Posterior cingulate gyrus (tissue), 11 donors: ENCODE data around the gene CILP2.

Experiments
- DNase-seq, 10 donors: peaks; one replicate each; pipeline versions ENCODE4 v3.0.0 to v3.0.0-alpha.2; 2020 to 2021; ENCODE audit warnings: mixed read lengths in 3 of 10
- intact Hi-C: fragments of 100-400 bp; cut with DNase I; formaldehyde crosslinking; loops from one replicate; pipeline ENCODE4 v1.15.1; 2023

CILP2 gene

DNA sequence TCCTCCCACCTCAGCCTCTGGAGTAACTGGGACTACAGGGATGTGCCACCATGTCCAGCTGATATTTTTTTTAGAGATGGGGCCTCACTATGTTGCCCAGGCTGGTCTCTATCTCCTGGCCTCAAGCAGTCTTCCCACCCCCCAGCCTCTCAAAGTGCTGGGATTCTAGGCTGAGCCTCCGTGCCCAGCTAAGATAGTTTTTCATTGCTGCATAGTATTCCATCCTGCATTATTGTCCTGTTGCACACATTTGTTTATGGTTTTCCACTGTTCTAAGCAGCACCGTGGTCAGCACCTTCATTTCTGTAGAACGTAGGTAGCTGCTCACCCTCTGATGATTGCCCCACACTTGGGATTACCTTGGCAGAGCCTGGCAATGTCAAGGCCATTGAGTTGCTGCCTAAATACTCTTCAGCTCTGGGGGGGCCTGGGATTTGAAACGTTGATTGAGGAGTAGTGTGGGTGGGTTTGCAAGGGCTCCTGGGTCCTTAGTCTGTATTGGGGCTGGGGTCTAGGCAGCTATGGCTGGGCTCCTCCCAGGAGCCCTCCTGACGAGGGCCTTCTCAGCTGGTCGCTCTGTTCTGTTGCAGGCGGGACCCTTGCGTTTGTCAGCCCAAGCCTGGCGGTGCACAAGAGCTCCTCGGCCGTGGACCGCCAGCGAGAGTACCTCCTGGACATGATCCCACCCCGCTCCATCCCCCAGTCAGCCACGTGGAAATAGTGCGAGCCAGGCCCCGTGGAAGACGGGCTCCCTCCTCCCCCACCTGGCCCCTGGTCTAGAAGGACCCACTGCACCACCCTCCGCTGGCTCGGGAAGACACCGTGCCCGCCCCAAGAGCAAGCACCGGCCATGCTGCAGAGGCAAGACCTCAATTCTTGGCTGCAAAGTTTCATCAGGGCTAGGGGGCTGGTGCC lies 33.1 kb upstream of the CILP2 start:
- intact Hi-C loops, result no loop called here
- no peak for DNase-seq

DNA sequence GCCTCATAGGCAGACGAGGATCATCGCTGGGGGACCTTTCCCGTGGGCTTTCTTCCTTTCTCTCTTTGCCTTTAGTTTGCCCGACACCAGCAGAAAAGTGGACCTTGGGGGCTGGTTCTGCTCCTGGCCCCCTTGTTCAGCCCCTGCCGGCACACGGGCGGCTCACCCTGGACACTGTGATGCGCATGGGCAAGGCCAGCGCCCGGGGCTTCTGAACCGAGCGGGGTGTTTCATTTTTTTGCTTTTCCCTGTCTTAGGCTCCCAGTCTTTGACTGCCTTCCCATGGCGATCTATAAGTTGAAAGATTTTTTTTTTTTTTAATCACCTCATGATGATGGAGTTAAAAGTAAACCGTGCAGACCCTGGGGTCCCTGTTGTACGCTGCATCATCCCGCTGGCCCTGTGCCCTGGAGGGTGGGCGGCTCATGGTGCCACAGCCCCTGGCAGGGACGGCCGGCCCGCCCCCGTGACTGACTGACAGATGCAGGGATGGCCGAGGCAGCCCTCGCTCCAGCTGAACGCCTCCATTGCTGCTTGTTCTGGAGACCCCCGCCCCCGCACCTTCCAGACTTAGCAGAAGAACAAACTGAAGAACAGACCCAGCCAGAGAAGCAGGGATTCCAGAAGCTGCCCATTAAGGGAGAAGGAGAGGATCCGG lies 32.3 kb upstream of the CILP2 start:
- intact Hi-C loops, result no loop called here
- DNase-seq, result peak in 1 of 10 donors; percentile 79

DNA sequence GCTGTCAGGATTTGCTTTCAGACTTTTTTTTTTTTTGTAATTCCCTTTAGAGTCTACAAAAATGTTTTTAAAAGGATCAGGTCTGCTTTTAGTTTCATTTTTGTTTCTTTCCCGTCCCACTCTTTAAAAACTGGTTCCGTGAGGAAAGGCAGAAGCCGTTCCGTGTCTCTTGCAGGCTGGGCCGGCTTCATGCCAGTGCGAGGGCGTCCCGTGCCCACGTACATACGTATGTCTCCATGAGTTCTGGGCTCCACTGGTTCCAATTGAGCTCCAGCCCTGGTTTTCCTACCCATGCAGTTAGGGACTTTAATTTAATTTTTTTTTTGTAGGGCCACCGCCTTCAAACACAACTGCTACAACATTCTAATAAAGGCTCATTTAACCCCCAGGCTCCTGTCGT lies 31.5 kb upstream of the CILP2 start:
- intact Hi-C loops, result no loop called here

DNA sequence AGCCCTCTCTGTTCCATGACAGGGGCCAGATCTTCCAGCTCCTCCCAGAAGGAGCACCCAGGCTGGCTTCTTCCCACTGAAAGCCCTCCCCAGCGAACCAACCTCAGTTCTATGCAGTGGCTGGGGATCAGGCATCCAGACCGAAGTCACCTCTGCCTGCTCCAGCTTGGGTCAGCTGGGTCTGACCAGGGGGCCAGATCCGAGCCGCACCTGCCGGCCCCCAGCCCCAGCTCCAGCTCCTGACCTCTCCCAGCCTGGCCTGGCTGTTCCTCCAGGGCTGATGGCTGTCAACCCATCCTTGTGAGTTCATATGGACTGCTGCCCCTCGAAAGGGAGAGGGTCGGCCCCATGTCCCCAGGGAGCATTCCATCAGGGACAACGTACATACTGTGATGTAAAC lies 30.7 kb upstream of the CILP2 start:
- DNase-seq, result no peak
- intact Hi-C loops, result no loop called here

More for the DNA sequence above, 31.5 kb upstream of the CILP2 start:
- DNase-seq, result peak in 7 of 10 donors; percentile 45 to 94 (median 70)

DNA sequence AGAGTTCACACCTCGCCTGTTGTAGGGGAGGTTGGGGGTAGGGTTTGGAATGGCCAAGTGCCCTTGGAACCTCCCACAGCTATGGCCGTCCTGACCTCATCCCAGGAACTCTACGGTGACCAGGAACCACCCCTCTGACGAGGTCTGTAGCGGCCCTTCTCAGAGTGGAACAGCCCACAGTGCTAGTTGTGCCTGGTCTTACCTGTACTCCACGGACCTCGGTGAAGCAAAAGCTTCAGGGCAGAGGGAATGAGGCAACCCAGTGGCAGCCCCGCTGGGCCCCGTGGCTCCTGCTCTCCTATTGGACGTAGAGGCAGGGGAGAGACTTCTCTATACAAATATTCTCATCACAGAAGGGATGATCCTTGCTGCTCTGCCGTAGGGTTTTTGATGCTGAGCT lies 29.8 kb upstream of the CILP2 start:
- intact Hi-C loops, result no loop called here
- DNase-seq, result no peak

DNA sequence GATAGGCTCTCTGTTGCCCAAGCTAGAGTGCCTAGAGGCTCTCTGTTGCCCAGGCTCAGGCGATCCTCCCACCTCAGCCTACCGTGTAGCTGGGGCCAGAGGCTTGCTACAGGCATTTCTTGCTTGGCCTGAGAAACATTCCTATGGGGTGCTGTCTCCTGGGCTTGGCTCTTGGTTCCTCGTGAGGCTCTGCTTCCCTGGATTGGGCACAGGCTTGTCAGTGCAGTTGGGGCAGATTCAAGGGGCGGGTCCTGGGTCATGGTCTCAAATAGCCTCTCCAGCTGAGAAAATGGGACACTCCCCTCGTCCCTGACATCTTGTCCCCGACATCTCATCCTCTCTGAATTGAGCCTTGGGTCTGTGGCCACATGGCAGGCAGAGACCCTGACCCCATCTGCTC lies 27.6 kb upstream of the CILP2 start:
- DNase-seq, result no peak
- intact Hi-C loops, result no loop called here

DNA sequence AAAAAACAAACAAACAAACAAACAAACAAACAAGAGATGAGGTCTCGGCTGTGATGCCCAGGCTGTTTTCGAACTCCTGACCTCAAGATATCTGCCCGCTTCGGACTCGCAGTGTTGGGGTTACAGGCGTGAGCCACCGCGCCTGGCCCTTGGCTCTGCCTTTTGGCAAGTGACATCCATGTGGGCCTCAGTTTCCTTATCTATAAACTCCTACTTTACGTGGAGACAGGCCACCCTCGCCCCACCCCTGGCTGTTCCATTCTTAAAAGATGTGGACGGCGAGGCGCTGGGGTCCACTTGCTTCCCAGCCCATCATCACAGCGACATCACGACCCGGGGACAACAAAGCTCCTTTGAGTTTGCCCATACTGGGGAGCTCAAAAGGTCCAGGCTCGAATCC lies 24.4 kb upstream of the CILP2 start:
- intact Hi-C loops, result no loop called here
- DNase-seq, result no peak

DNA sequence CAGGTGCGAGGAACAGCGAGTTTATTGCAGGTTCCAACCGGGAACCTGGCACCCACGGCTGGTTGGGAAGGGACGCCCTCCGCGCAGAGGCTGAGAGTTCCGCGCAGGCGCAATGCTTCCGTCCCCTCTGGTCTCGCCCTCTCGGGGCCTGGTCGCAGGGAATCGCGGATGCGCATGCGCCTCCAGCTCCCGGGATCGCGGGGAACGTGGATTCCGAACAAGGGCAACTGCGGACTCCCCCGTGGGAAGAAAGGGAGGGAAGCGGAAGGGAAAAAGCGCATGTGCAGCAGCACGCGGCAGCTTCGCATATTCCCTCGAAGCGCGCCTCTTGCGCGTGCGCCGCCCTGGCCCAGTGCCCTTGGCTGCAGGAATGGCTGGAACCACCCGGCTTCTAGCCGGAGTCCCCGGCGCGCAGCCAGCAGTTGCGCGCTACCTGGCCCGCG lies 23.8 kb upstream of the CILP2 start:
- intact Hi-C loops, result no loop called here
- peak in 5 of 10 donors; percentile 49 to 87 (median 55) for DNase-seq

DNA sequence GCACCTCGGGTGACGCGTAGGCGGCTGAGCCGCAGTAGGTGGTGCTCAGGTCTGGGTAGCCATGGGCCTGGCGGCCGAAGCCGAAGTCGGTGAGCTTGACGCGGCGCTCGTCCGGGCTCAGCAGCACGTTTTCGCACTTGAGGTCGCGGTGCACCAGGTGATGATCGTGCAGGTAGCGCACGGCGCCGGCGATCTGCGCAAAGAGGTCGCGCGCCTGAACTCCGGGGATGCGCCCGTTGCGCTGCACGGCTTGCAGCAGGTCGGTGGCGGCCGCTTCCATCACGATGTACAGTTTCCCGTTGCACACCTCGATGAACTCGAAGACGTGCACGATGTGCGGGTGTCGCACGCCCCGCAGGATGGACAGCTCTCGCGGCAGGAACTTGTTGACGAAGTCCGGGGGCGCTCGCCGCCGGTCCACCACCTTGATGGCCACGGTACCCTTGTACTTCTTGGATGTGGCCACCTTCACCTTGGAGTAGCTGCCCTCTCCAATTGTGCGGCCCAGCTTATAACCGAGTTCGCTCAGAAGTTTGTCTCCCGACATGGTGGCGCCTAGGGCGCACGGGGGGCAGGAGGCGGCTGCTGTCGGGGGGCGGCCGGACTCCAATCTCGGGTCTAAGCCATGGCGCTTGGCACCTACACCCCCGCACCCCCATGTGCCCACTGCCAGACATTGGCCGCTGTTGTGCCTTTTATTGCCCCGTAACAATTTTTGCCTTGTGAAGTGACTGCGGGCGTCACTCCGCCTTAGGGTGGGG lies 23.0 kb upstream of the CILP2 start, which contains the start of gene TSSK6:
TSSK6 (minus strand) TSS at position 668 of the 761 bp plus-strand sequence; CDS start at position 547, 121 bp downstream.
- intact Hi-C loops, result no loop called here
- no peak for DNase-seq

DNA sequence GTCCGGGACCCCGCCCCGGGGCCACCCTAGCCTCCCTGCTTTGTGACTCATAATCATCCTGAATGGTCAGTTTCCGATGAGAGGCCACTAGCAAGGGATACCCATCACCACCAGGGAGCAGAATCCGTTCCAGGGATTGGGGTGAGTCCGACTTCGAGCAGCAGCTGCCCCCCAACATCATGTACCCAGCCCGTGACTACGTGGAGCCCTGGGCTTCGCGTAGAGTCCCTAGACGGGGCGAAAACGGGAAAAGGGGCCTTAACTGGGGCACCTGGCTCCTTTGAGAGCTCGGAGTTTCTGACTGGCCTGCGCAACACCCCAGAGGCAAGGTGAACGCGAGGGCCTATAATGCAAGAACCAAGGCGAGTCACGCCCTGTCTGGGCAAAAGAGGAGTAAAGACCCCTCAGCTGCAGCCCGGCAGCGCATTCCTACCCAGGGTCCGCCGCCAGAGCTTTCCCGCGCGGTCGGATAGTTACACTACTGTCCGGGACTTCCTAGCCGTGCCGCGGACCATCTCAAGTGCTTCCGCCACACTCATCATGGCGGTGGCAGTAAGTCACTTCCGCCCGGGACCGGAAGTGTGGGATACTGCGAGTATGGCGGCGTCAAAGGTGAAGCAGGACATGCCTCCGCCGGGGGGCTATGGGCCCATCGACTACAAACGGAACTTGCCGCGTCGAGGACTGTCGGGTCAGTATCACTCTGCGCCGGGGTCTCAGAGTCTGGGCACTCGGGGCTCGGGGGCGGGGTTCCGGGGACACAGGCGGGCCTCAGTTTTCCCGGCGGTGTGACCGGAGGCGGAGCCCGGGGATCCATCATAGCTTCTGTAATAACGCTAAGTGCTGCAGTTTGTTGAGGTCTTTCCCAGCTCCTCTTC lies 22.2 kb upstream of the CILP2 start, which contains the start of gene NDUFA13:
NDUFA13 (plus strand) TSS at position 584 of the 878 bp plus-strand sequence; CDS start at position 598, 14 bp downstream.
- peak; percentile 83 to 98 (median 92) for DNase-seq
- intact Hi-C loops, result no loop called here

DNA sequence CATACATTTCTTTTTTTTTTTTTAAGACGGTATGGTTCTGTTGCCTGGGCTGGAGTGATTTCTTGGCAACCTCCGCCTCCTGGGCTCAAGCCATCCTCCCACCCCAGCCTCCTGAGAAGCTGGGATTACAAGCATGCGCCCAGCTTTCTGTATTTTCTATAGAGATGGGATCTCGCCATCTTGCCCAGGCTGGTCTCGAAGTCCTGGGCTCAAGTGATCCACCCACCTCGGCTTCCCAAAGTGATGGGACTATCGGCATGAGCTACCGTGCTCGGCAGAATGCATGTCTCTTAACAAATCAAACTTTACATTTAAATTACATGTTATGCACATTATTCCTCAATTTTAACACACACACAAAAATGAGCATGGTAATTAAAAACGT lies 20.8 kb upstream of the CILP2 start:
- no peak for DNase-seq
- intact Hi-C loops, result no loop called here

DNA sequence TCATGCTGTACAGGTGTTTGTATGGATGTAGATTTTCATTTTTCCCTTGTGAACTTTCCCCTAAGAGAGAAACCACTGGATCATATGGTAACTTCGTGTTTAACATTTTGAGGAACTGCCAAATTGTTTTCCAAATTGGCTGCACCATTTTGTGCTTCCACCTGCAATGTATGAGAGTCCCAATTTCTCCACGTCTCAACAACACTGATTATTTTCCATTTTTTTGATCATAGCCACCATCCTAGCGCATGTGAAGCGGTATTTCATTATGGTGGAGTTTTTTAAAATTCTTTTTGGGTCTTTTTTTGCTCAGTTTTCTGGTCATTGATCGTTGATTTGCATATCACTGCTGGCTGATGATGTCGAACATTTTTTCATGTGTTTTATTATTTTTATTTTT lies 17.1 kb upstream of the CILP2 start:
- intact Hi-C loops, result no loop called here
- DNase-seq, result no peak

DNA sequence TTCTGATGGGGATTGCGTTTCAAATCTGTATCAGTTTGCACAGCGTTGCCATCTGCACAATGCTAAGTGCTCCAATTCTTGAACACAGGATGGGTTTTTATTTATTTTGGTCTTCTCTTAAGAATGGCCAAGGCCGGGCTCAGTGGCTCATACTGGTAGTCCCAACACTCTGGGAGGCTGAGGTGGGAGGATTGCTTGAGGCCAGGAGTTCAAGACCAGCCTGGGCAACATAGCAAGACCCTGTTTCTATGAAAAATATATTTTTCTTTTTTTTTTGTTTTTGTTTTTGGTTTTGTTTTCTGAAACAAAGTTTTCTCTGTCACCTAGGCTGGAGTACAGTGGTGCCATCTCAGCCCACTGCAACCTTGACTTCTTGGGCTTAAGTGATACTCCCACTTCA lies 14.9 kb upstream of the CILP2 start:
- intact Hi-C loops, result no loop called here
- no peak for DNase-seq

DNA sequence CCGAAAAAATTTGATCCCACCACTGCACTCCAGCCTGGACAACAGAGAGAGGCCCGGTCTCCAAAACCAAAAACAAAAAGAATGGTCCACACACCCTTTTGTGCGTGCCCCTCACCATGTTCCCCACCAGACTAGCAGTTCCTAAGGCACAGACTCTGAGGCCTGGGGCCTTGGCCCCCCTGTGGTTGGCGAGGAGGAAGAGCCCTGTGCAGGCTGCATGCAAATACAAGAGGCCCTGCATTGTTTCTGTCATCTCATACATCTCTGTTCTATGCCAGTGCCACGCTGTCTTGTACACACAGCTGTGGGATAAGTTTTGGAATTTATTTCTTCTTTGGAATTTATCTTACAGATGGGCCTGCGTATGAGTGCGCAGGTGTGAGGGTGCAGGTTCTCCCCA lies 14.0 kb upstream of the CILP2 start:
- DNase-seq, result no peak
- intact Hi-C loops, result no loop called here

DNA sequence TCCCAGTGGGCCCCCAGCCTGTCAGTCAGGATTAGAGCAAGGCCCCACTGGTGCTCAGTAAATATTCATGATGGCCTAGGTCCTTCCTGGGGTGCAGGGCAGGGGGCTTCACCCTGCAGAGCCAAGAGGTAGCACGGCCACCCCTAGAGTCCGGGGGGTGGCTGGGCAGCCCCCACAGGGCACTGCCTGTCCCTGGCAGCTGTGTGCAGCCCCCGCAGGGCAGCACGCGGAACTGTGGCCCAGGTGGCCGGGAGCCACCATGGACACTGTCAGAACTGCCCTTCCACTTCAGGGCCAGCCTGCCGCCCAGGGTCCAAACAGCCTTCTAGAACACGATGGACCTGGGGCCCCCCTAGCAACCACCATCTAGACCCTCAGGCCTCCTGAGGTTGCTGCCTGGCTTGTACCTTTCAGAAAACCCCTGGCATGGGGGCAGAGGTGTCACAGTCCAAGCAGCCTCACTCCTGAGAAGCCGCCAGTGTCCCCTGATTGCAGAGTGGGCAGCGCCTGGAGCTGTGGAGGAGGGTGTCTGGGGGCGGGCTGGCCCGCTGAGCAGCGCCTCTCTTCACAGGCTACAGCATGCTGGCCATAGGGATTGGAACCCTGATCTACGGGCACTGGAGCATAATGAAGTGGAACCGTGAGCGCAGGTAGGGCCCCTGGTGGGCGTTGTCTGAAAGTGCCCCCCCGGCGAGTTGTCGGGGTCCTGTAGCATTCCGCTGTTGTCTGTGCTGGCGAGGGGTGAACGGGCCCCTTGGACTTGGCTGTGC lies 12.3 kb upstream of the CILP2 start:
- intact Hi-C loops, result no loop called here
- peak in 1 of 10 donors; percentile 78 for DNase-seq

DNA sequence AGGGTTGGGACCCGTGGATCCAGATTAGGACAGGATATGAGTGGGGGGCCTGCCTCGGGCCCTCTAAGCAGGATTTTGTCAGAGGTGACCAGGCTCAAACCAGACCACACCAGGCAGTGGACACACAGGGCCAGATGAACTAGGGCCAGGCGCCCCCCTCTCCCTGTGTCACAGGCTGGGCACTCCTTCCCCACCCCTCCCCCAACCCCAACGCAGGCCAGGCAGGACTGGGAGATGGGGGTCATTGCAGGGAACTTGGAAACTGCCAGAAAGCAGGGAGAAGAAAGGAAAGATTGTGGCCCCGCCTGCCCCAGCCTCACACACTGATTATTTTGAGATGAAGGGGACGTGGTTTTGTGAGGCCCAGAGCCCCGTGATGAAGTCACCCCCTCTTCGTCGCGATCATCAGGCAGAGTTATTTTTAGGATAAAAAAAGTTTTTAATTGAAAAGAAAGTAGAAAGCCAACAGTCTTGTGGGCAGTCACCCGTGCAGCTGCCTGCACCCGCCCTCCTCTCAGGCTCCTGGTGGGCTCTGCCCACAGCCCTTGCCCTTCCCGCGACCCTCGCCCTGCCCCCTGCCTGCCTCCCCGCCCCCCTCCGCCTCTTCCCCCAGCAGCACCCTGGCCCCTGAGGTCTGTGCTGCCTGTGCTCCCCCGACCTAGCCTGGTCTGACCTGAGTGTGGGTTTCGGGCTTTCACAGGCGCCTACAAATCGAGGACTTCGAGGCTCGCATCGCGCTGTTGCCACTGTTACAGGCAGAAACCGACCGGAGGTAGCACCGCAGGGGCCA lies 11.3 kb upstream of the CILP2 start:
- intact Hi-C loops, result no loop called here
- DNase-seq, result peak in 1 of 10 donors; percentile 71

DNA sequence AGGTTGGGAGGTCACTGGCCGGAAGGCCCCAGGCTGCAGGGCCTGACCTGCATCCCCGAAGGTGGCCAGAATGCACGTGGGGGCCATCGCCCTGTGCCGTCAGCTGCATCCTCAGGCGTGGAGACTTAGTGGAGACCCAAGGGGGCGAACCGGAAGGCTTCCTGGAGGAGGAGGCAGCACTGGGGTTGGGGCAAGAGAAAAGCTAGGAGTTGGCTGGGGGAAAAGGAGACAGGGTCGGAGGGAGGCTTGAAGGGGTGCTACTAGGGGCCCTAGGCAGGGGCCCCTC lies 10.8 kb upstream of the CILP2 start:
- intact Hi-C loops, result no loop called here
- peak in 1 of 10 donors; percentile 70 for DNase-seq
